Astrocyte of the cerebellum (primary cell): Measurements from ENCODE around the gene LRRC46.

Source experiments
- DNase-seq: peaks from one replicate; pipeline ENCODE4 v3.0.0-alpha.2; 2011; ENCODE audit warnings: low read depth
- H3K4me3 ChIP-seq: 2 replicates; pipeline ENCODE4 v1.5.1; 2011; ENCODE audit warnings: mild to moderate bottlenecking, low read depth, low read length, moderate library complexity
- CTCF ChIP-seq: IDR thresholded peaks from 2 replicates; pipeline ENCODE4 v1.5.1; 2012; ENCODE audit warnings: low read length, low read depth, moderate library complexity, mild to moderate bottlenecking; ENCODE audit errors: missing control alignments
- in situ Hi-C: cut with HindIII; loops from 2 replicates; pipeline ENCODE4 v1.10.0; 2017; ENCODE audit warnings: low sequenced_read_pairs

Gene LRRC46

GRCh38 chr17:47875011-47875985, 43.8 kb downstream of the LRRC46 start:
- no peak overlapping the region for H3K4me3 ChIP-seq
- in situ Hi-C loops: no loop called here
- no peak for DNase-seq
- TF ChIP-seq CTCF: no peak

- no peak for DNase-seq
- no peak overlapping the region for H3K4me3 ChIP-seq
- in situ Hi-C loops: no loop called here
- TF ChIP-seq CTCF: no peak
Measured at GRCh38 chr17:47877368-47878034, 46.0 kb downstream of the LRRC46 start.

GRCh38 chr17:47878203-47879027, 46.9 kb downstream of the LRRC46 start:
- no peak for TF ChIP-seq CTCF
- H3K4me3 ChIP-seq: no peak overlapping the region
- in situ Hi-C loops: no loop called here
- no peak for DNase-seq

GRCh38 chr17:47879028-47879585, 47.6 kb downstream of the LRRC46 start:
- TF ChIP-seq CTCF: no peak
- no peak overlapping the region for H3K4me3 ChIP-seq
- DNase-seq: no peak
- in situ Hi-C loops: no loop called here

GRCh38 chr17:47879776-47880454, 48.4 kb downstream of the LRRC46 start:
- no peak overlapping the region for H3K4me3 ChIP-seq
- no peak for TF ChIP-seq CTCF
- no peak for DNase-seq
- in situ Hi-C loops: no loop called here
